ENCODE data around the gene HPGD. TPM values are rescaled to one million over a fixed set of nuclear protein-coding genes. Genes with fewer than 3 reads are reported as not detected.

The HPGD gene
- total RNA-seq, 1 donor from 2014 or later: 11.2 TPM

DNA sequence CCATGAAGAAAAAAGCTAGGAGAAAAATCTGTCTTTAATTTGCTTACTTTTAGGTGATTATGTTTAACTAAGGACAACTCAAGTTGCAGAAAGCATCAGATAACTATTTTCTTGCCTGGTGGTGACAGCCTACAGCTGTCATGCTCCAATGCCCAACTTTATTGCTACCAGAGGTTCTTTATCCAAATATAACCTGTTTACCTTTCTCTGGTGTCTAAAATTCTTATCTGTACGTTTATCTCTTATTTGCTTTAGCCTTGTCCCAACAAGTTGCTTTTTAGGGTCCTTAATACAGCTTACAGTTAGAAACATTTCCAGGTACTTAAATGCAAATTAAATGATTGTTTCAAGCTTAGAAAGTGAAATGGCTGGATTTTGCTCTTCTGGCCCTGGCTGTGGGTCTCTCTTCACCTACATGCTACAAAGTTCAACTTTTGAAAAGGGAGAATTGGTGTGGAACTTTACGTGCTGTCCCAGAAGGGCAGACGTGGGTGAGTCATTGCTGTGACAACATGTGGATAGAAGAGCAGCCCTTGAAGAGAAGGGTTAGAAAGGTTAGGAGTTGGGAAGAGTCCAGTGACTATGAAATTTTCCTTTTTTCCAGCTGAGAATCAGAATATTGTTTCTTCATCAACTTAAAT, 60.7 kb downstream of the HPGD start:
- H3K36me3 Mint-ChIP-seq: peaks cover 3% of the 10 kb centered on the region
- peak overlapping the region; percentile 45 for H3K27ac Mint-ChIP-seq
- no peaks in the 10 kb centered on the region for H3K27me3 Mint-ChIP-seq (ENCODE audit: low read depth)
- TF ChIP-seq, protein P1, sequence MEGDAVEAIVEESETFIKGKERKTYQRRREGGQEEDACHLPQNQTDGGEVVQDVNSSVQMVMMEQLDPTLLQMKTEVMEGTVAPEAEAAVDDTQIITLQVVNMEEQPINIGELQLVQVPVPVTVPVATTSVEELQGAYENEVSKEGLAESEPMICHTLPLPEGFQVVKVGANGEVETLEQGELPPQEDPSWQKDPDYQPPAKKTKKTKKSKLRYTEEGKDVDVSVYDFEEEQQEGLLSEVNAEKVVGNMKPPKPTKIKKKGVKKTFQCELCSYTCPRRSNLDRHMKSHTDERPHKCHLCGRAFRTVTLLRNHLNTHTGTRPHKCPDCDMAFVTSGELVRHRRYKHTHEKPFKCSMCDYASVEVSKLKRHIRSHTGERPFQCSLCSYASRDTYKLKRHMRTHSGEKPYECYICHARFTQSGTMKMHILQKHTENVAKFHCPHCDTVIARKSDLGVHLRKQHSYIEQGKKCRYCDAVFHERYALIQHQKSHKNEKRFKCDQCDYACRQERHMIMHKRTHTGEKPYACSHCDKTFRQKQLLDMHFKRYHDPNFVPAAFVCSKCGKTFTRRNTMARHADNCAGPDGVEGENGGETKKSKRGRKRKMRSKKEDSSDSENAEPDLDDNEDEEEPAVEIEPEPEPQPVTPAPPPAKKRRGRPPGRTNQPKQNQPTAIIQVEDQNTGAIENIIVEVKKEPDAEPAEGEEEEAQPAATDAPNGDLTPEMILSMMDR (IDR thresholded peaks at IDR 0.05; ENCODE audit: unreplicated experiment): no peak
- H3K4me3 Mint-ChIP-seq: no peak overlapping the region
- peaks cover 5% of the 10 kb centered on the region for H3K9me3 Mint-ChIP-seq
- no peak for DNase-seq (ENCODE audit: low spot score in 2 of 2, unreplicated experiment in 2 of 2)
- peaks cover 21% of the 10 kb centered on the region for H3K4me1 Mint-ChIP-seq

DNA sequence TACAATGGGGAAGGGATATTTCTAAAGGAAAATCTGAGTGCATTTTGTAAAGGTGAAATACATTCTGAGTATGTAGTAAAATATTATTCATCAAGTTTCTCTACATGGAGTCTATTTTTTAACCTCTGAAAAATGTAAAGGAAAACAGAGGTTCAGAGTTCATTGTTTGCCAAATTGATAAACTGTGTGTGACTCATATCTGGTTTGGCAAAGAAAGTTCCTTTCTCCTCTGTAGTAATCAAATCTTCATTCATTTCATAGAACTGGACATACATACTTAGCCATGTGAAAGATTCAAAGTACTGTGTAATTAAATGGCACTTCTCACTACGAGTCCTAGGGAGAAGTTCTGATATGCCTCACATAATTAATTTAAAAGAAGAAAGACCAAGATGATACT, 61.6 kb downstream of the HPGD start:
- peaks cover 23% of the 10 kb centered on the region for H3K4me1 Mint-ChIP-seq
- peaks cover 5% of the 10 kb centered on the region for H3K9me3 Mint-ChIP-seq
- peaks cover 3% of the 10 kb centered on the region for H3K36me3 Mint-ChIP-seq
- no peak for DNase-seq (ENCODE audit: low spot score in 2 of 2, unreplicated experiment in 2 of 2)
- H3K27ac Mint-ChIP-seq: no peak overlapping the region
- TF ChIP-seq, protein P1 (IDR thresholded peaks at IDR 0.05; ENCODE audit: unreplicated experiment): no peak
- no peaks in the 10 kb centered on the region for H3K27me3 Mint-ChIP-seq (ENCODE audit: low read depth)
- no peak overlapping the region for H3K4me3 Mint-ChIP-seq

DNA sequence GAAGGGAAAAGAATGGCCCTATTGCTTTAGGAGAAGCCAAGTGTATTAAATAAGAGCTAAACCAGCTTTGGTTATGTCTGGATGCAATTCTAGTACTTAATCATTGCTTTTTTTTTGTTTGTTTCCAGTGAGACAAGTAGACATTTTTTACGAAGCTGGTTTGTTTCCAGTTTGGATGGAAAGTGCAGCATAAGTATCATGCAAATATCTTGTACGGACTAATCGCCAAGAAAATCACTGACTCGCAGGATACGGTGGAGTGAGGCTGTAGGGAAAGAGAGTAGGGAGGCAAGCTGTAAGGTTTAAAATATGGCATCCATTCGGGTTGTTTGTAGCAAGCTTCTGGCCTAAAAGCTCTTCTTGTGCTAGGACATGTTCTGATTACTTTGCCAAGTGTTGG, 64.8 kb downstream of the HPGD start:
- DNase-seq (ENCODE audit: low spot score in 2 of 2, unreplicated experiment in 2 of 2): no peak
- Mint-ChIP-seq H3K27ac (no peak overlapping the region), H3K36me3 (no peaks in the 10 kb centered on the region), H3K27me3 (ENCODE audit: low read depth) (no peaks in the 10 kb centered on the region), H3K4me1 (peaks cover 28% of the 10 kb centered on the region), H3K4me3 (no peak overlapping the region), H3K9me3 (no peaks in the 10 kb centered on the region)
- TF ChIP-seq, protein P1 (IDR thresholded peaks at IDR 0.05; ENCODE audit: unreplicated experiment): no peak

DNA sequence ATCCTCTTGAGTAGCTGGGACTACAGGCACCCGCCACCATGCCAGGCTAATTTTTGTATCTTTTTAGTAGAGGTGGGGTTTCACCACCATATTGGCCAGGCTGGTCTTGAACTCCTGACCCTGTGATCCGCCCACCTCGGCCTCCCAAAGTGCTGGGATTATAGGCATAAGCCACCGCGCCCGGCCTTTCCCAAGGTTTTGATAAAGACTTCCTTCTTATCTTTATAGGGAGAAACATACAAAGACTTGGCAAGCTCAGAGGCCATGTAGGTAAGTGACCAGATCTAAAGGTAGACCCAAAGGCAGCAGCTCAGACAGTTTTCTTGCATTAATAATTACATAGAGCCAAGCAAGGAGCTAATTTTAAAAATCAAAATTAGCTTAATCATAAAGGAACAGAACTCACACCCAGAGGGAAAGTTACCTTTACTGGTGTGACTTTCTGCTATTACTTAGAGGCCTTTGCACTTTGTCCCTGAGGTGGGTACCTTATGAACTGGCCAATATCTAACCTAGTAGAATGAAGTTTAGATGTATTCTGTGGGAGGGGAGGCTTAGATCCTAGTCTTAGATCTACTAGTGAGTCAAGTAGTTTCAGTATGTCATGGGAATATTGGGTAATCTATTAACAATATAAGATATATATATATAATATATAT, 67.3 kb downstream of the HPGD start:
- Mint-ChIP-seq H3K9me3 (no peaks in the 10 kb centered on the region), H3K27ac (no peak overlapping the region), H3K27me3 (ENCODE audit: low read depth) (no peaks in the 10 kb centered on the region), H3K4me3 (no peak overlapping the region), H3K4me1 (peaks cover 33% of the 10 kb centered on the region), H3K36me3 (no peaks in the 10 kb centered on the region)
- no peak for DNase-seq (ENCODE audit: low spot score in 2 of 2, unreplicated experiment in 2 of 2)
- TF ChIP-seq, protein P1 (IDR thresholded peaks at IDR 0.05; ENCODE audit: unreplicated experiment): no peak

DNA sequence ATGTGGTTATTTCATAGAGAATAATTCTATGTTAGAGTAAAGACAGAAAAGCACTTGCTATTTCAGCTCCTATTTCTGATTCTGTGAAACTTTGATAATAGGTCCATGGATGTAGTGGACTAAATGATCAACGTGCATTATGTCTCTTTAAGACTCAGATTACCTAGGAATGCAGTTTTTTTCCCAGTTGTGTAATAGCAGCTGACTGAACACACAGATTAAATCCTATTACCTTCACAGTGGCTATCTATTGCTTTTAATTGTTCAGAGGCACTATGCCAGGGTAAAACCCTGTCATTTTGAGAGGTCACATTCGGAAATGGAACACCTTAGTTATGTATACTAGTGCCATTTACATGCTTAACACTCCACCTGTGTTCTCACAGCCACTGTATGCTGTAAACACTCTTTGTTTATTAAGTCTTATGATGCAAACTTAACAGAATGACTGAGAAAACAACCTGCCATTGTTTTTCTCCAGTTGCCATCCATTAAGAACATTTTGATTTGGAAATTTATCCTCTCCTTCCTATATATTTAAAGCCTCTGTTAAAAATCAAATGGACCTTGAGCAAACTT, 70.5 kb downstream of the HPGD start:
- H3K27ac Mint-ChIP-seq: no peak overlapping the region
- TF ChIP-seq, protein P1 (IDR thresholded peaks at IDR 0.05; ENCODE audit: unreplicated experiment): no peak
- no peak for DNase-seq (ENCODE audit: low spot score in 2 of 2, unreplicated experiment in 2 of 2)
- no peaks in the 10 kb centered on the region for H3K9me3 Mint-ChIP-seq
- H3K4me3 Mint-ChIP-seq: no peak overlapping the region
- H3K36me3 Mint-ChIP-seq: no peaks in the 10 kb centered on the region
- peaks cover 35% of the 10 kb centered on the region for H3K4me1 Mint-ChIP-seq
- no peaks in the 10 kb centered on the region for H3K27me3 Mint-ChIP-seq (ENCODE audit: low read depth)
